WTC11 (cell line): ENCODE results near the gene OR2L8. TPM values are rescaled to one million over a fixed set of nuclear protein-coding genes. Genes with fewer than 3 reads are reported as not detected.

Experiments used
- ATAC-seq: fragments of 200-7000 bp; cut with Tn5 transposase; 2 replicates; pipeline ENCODE4 v1.10.0; 2021; ENCODE audit warnings: mild to moderate bottlenecking, moderate library complexity
- CTCF ChIA-PET: fragments of 300-600 bp; sonication (Branson Sonifier 250); formaldehyde crosslinking; loops from one replicate; lab custom pipeline; 2021; ENCODE audit warnings: antibody characterized with exemption; lab: Charles Lee
- POLR2A ChIA-PET: fragments of 350-600 bp; sonication (Branson Sonifier 250); formaldehyde crosslinking; loops from one replicate; lab custom pipeline; 2021; ENCODE audit warnings: antibody characterized with exemption; lab: Charles Lee
- DNase-seq: peaks from one replicate; pipeline ENCODE4 v3.0.0; 2021; ENCODE audit warnings: low spot score
- H3K27ac Mint-ChIP-seq: 2 replicates; pipeline ENCODE4 v1.8.0; 2021; ENCODE audit warnings: mixed read lengths
- H3K27me3 Mint-ChIP-seq: 2 replicates; pipeline ENCODE4 v1.8.0; 2021; ENCODE audit warnings: low read depth, mild to moderate bottlenecking, moderate library complexity, mixed read lengths
- H3K36me3 Mint-ChIP-seq: 2 replicates; pipeline ENCODE4 v1.8.0; 2021; ENCODE audit warnings: mixed read lengths
- H3K4me1 Mint-ChIP-seq: 2 replicates; pipeline ENCODE4 v1.8.0; 2022; ENCODE audit warnings: mixed read lengths
- H3K4me3 Mint-ChIP-seq: 2 replicates; pipeline ENCODE4 v1.8.0; 2021; ENCODE audit warnings: mild to moderate bottlenecking, moderate library complexity, mixed read lengths
- H3K9me3 Mint-ChIP-seq: 2 replicates; pipeline ENCODE4 v1.8.0; 2021; ENCODE audit warnings: mixed read lengths
- AFF4 ChIP-seq: sonication (generic); formaldehyde crosslinking; IDR thresholded peaks from 2 replicates; pipeline ENCODE4 v1.8.1; 2023; ENCODE audit warnings: mild to moderate bottlenecking, missing genetic modification reagents, borderline replicate concordance
- ATF2 ChIP-seq: sonication (generic); formaldehyde crosslinking; IDR thresholded peaks from 2 replicates; pipeline ENCODE4 v1.8.1; 2022; ENCODE audit warnings: low read depth, missing genetic modification reagents, borderline replicate concordance
- CBFB ChIP-seq: sonication (generic); formaldehyde crosslinking; IDR thresholded peaks from 2 replicates; pipeline ENCODE4 v1.8.1; 2022; ENCODE audit warnings: mild to moderate bottlenecking, low read depth, missing genetic modification reagents
- CDX4 ChIP-seq: fragments of 250-450 bp; sonication (Bioruptor Pico); IDR thresholded peaks from 2 replicates; pipeline ENCODE4 v1.9.0; 2021; ENCODE audit warnings: moderate library complexity, mild to moderate bottlenecking, inconsistent platforms, borderline replicate concordance
- CREM ChIP-seq: sonication (generic); formaldehyde crosslinking; IDR thresholded peaks from 2 replicates; pipeline ENCODE4 v1.8.1; 2022; ENCODE audit warnings: mild to moderate bottlenecking, missing genetic modification reagents, moderate library complexity
- E2F1 ChIP-seq: sonication (generic); formaldehyde crosslinking; IDR thresholded peaks from 2 replicates; pipeline ENCODE4 v1.8.0; 2022; ENCODE audit warnings: mild to moderate bottlenecking, missing genetic modification reagents
- GTF2I ChIP-seq: fragments of 250-450 bp; sonication (Bioruptor Pico); conservative IDR thresholded peaks from 2 replicates; pipeline ENCODE4 v1.4.0; 2021; ENCODE audit warnings: mild to moderate bottlenecking
- HMGA2 ChIP-seq: fragments of 250-450 bp; sonication (Bioruptor Pico); IDR thresholded peaks from 2 replicates; pipeline ENCODE4 v1.4.0; 2021; ENCODE audit warnings: mild to moderate bottlenecking, moderate library complexity
- MAX ChIP-seq: sonication (generic); formaldehyde crosslinking; IDR thresholded peaks from 2 replicates; pipeline ENCODE4 v1.8.0; 2022; ENCODE audit warnings: mild to moderate bottlenecking, missing genetic modification reagents
- SMAD4 ChIP-seq: sonication (generic); formaldehyde crosslinking; IDR thresholded peaks from 2 replicates; pipeline ENCODE4 v1.8.0; 2022; ENCODE audit warnings: mild to moderate bottlenecking, missing genetic modification reagents
- SP1 ChIP-seq: sonication (generic); formaldehyde crosslinking; conservative IDR thresholded peaks from 2 replicates; pipeline ENCODE4 v1.8.1; 2022; ENCODE audit warnings: missing genetic modification reagents
- TP53 ChIP-seq: sonication (generic); formaldehyde crosslinking; IDR thresholded peaks from 2 replicates; pipeline ENCODE4 v1.8.1; 2023; ENCODE audit warnings: mild to moderate bottlenecking, missing genetic modification reagents
- ZNF138 ChIP-seq: sonication (generic); formaldehyde crosslinking; conservative IDR thresholded peaks from 2 replicates; pipeline ENCODE4 v1.8.1; 2022; ENCODE audit warnings: mild to moderate bottlenecking, moderate library complexity, missing genetic modification reagents
- ZNF232 ChIP-seq: sonication (generic); formaldehyde crosslinking; IDR thresholded peaks from 2 replicates; pipeline ENCODE4 v1.8.0; 2022; ENCODE audit warnings: mild to moderate bottlenecking, missing genetic modification reagents
- ZNF263 ChIP-seq: sonication (generic); formaldehyde crosslinking; IDR thresholded peaks from 2 replicates; pipeline ENCODE4 v1.8.1; 2022; ENCODE audit warnings: low read depth, mild to moderate bottlenecking, moderate library complexity, missing genetic modification reagents
- ZNF396 ChIP-seq: fragments of 250-450 bp; sonication (Bioruptor Pico); IDR thresholded peaks from 2 replicates; pipeline ENCODE4 v1.8.0; 2021; ENCODE audit warnings: mild to moderate bottlenecking, moderate library complexity, borderline replicate concordance
- ZNF423 ChIP-seq: fragments of 250-450 bp; sonication (Bioruptor Pico); IDR thresholded peaks from 2 replicates; pipeline ENCODE4 v2.1.2; 2022; ENCODE audit warnings: mild to moderate bottlenecking, moderate library complexity
- total RNA-seq: library from RNA; stranded (reverse); gene quantifications from 3 replicates; pipeline ENCODE4 v1.2.3, GENCODE V29; 2021
- TF ChIP-seq, protein P1 (sequence below): fragments of 250-450 bp; sonication (Bioruptor Pico); IDR thresholded peaks from 2 replicates; pipeline ENCODE4 v2.1.2; 2022; ENCODE audit warnings: mild to moderate bottlenecking, moderate library complexity
- TF ChIP-seq, protein P2 (sequence below): fragments of 250-450 bp; sonication (Bioruptor Pico); conservative IDR thresholded peaks from 2 replicates; pipeline ENCODE4 v1.9.0; 2021; ENCODE audit warnings: mild to moderate bottlenecking
- TF ChIP-seq, protein P3 (sequence below): fragments of 250-450 bp; sonication (Bioruptor Pico); IDR thresholded peaks from 2 replicates; pipeline ENCODE4 v1.8.0; 2021; ENCODE audit warnings: mild to moderate bottlenecking

The OR2L8 gene
- total RNA-seq, 1 experiment from 2014 or later = not detected

DNA sequence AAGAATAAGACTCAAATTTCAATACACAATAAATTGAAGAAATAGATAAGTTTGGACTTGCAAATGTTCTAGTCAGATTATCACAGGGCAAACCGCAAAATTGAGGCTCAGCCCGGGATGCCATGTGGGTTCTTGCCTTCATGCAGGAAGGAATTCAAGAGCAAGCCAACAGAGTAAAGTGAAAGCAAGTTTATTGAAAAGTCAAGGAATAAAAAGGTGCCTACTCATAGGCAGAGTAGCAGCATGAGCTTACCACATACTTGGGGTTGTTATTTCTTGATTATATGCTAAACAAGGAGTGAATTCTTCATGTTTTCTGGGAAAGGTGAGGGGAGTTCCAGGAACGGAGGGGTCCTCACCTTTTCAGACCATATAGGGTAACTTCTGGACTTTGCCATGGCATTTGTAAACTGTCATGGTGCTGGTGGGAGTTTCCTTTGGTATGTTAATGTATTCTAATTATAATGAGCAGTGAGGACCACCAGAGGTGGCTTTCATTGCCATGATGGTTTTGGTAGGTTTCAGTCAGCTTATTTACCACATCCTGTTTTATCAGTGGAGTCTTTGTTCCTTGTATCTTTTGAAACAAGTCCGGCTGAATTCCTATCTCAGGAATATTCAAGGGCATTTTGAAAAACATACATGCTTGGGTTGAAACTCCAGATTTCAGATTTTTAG, 14.4 kb downstream of the OR2L8 start:
- ChIA-PET CTCF (no interaction called here), POLR2A (no interaction called here)
- Mint-ChIP-seq H3K27me3 (peaks cover 2% of the 10 kb centered on the region; the same call in 1 of the 2 replicates), H3K9me3 (peaks cover 68% of the 10 kb centered on the region), H3K4me3 (no peak overlapping the region), H3K27ac (no peak overlapping the region), H3K4me1 (no peaks in the 10 kb centered on the region), H3K36me3 (peaks cover 47% of the 10 kb centered on the region)
- ATAC-seq (no peak), DNase-seq (no peak)
- TF ChIP-seq TP53 = no peak
- no peak for TF ChIP-seq HMGA2 (CRISPR knock-in tag)
- TF ChIP-seq ATF2 = no peak
- TF ChIP-seq CBFB (CRISPR knock-in tag) = no peak
- no peak for TF ChIP-seq MAX (CRISPR knock-in tag)
- TF ChIP-seq SMAD4 = no peak
- no peak for TF ChIP-seq AFF4 (CRISPR knock-in tag)
- TF ChIP-seq, protein P1, sequence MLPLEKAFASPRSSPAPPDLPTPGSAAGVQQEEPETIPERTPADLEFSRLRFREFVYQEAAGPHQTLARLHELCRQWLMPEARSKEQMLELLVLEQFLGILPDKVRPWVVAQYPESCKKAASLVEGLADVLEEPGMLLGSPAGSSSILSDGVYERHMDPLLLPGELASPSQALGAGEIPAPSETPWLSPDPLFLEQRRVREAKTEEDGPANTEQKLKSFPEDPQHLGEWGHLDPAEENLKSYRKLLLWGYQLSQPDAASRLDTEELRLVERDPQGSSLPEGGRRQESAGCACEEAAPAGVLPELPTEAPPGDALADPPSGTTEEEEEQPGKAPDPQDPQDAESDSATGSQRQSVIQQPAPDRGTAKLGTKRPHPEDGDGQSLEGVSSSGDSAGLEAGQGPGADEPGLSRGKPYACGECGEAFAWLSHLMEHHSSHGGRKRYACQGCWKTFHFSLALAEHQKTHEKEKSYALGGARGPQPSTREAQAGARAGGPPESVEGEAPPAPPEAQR (CRISPR knock-in tag) = no peak
- TF ChIP-seq CDX4 (CRISPR knock-in tag) = no peak
- no peak for TF ChIP-seq CREM (CRISPR knock-in tag)
- no peak for TF ChIP-seq ZNF396 (CRISPR knock-in tag)
- no peak for TF ChIP-seq ZNF263 (CRISPR knock-in tag)
- TF ChIP-seq ZNF423 (CRISPR knock-in tag) = no peak
- no peak for TF ChIP-seq ZNF138 (CRISPR knock-in tag)
- no peak for TF ChIP-seq E2F1 (CRISPR knock-in tag)
- TF ChIP-seq, protein P2, sequence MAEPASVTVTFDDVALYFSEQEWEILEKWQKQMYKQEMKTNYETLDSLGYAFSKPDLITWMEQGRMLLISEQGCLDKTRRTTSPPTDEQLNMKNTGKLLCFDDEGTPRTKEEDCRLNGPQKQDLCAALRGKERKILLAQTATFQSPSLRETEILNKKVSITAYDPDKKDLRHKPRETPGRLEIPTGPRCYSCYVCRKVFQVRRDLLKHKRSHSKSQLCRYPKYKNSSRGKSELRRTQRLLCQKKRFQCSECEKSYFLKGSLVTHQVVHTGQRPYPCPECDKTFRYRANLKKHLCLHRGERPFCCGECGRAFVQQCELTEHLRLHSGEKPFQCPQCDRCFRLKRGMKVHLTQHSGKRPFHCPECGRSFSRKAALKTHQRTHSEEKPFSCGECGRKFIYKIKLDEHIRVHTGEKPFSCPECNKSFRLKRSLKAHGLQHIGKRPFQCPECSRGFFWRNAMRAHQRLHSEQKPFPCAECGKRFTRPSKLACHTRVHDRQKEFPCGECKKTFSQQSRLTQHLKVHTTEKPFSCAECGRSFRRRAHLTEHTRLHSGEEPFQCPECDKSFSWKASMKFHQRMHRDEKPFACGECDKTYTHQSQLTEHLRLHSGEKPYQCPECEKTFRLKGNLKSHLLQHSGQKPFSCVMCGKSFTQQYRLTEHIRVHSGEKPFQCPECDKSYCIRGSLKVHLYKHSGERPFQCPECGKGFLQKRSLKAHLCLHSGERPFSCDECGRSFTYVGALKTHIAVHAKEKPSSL (CRISPR knock-in tag) = no peak
- no peak for TF ChIP-seq GTF2I (CRISPR knock-in tag)
- TF ChIP-seq ZNF232 (CRISPR knock-in tag) = no peak
- no peak for TF ChIP-seq SP1 (CRISPR knock-in tag)
- TF ChIP-seq, protein P3, sequence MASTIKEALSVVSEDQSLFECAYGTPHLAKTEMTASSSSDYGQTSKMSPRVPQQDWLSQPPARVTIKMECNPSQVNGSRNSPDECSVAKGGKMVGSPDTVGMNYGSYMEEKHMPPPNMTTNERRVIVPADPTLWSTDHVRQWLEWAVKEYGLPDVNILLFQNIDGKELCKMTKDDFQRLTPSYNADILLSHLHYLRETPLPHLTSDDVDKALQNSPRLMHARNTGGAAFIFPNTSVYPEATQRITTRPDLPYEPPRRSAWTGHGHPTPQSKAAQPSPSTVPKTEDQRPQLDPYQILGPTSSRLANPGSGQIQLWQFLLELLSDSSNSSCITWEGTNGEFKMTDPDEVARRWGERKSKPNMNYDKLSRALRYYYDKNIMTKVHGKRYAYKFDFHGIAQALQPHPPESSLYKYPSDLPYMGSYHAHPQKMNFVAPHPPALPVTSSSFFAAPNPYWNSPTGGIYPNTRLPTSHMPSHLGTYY (CRISPR knock-in tag) = no peak
